Lower lobe of right lung (tissue), 2 donors: ENCODE results near the gene ERC1. TPM values are rescaled to one million over a fixed set of nuclear protein-coding genes. Genes with fewer than 3 reads are reported as not detected.

Experiments used
- ATAC-seq, 2 donors: fragments of 200-7000 bp; cut with Tn5 transposase; one replicate each; pipeline ENCODE4 v1.9.1; 2020 to 2022; ENCODE audit warnings: mild to moderate bottlenecking in 2 of 2, moderate library complexity in 2 of 2
- DNase-seq: peaks from one replicate; pipeline ENCODE4 v3.0.0-alpha.2; 2020
- H3K27ac ChIP-seq: fragments of 200-600 bp; one replicate; pipeline ENCODE4 v1.8.0; 2022
- H3K27me3 ChIP-seq: fragments of 200-600 bp; one replicate; pipeline ENCODE4 v1.8.0; 2022; ENCODE audit warnings: low read depth
- H3K36me3 ChIP-seq: fragments of 200-600 bp; one replicate; pipeline ENCODE4 v1.8.0; 2022; ENCODE audit warnings: mild to moderate bottlenecking
- H3K4me1 ChIP-seq: fragments of 200-600 bp; one replicate; pipeline ENCODE4 v1.8.0; 2022
- H3K4me3 ChIP-seq: fragments of 200-600 bp; one replicate; pipeline ENCODE4 v1.8.0; 2022; ENCODE audit warnings: mild to moderate bottlenecking
- H3K9me3 ChIP-seq: fragments of 200-600 bp; one replicate; pipeline ENCODE4 v1.8.0; 2022
- intact Hi-C: fragments of 100-400 bp; cut with DNase I; formaldehyde crosslinking; loops from one replicate; pipeline ENCODE4 v1.11.0; 2022
- total RNA-seq: library from RNA; stranded (reverse); fragmentation: NEBNext Ultra II Directional; extraction: Animal tissue kit (Norgen Biotek cat#: 25700); gene quantifications from one replicate; pipeline ENCODE4 v1.2.1, GENCODE V29; 2021
- TF ChIP-seq, protein P1 (sequence below): fragments of 200-600 bp; IDR thresholded peaks from one replicate; pipeline ENCODE4 v1.8.0; 2022; ENCODE audit warnings: antibody characterized with exemption, mild to moderate bottlenecking
- donor health status: DM: no; HTN: yes; CAD: no; lungs with severe emphysema.

Gene ERC1
- total RNA-seq, 1 donor from 2014 or later: 66.3 TPM

DNA sequence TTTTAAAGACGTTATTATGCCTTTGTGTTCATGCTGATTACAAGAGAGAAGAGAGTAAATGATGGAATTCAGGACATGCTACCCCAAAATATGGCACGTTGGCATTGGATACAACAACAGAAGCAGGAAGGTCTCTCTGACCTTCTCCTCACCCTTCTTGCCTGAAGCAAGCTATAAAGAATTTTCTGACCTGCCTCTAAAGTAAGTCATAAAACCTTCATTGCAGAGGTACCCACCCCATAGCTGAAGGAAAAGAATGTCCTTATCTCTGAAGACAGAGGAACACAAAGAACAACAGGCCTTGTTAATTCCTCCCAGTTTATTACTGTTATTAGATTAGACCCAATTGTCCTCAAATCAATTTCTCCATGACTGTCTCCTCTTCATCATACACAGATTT is 427.1 kb downstream of the ERC1 start:
- TF ChIP-seq, protein P1, sequence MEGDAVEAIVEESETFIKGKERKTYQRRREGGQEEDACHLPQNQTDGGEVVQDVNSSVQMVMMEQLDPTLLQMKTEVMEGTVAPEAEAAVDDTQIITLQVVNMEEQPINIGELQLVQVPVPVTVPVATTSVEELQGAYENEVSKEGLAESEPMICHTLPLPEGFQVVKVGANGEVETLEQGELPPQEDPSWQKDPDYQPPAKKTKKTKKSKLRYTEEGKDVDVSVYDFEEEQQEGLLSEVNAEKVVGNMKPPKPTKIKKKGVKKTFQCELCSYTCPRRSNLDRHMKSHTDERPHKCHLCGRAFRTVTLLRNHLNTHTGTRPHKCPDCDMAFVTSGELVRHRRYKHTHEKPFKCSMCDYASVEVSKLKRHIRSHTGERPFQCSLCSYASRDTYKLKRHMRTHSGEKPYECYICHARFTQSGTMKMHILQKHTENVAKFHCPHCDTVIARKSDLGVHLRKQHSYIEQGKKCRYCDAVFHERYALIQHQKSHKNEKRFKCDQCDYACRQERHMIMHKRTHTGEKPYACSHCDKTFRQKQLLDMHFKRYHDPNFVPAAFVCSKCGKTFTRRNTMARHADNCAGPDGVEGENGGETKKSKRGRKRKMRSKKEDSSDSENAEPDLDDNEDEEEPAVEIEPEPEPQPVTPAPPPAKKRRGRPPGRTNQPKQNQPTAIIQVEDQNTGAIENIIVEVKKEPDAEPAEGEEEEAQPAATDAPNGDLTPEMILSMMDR: no peak
- intact Hi-C loops: no loop called here
- no peak for ATAC-seq
- Histone ChIP-seq H3K4me3 (no peak overlapping the region), H3K4me1 (no peaks in the 10 kb centered on the region), H3K36me3 (no peaks in the 10 kb centered on the region), H3K27ac (no peak overlapping the region), H3K9me3 (peaks cover 10% of the 10 kb centered on the region), H3K27me3 (no peaks in the 10 kb centered on the region)
- DNase-seq: no peak

DNA sequence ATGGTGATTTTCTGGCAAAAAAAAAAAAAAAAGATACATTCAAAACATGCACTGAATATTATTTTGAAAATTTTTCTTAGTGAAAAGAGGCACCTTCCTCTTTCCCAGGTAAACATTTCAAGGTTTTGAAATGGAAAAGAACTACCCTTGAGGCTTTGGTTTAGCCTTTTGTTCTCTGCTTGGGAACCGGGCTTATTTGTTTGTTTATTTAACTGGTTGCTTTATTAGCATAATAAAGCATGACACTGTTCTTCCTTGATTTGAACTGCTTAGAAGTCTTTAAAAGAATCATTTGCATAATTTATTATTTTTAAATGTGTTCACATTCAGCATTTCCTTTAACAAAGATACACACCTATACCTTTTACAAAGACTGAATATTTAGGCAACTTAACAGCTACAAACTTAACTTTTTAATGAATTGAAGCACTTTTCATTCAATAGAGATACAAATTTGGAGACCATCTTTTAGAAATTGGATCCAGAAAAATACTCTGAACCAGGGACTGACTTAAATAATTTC is 428.9 kb downstream of the ERC1 start:
- no peak overlapping the region for H3K4me3 ChIP-seq
- no peak overlapping the region for H3K27ac ChIP-seq
- peaks cover 2% of the 10 kb centered on the region for H3K4me1 ChIP-seq
- ATAC-seq: no peak
- no peaks in the 10 kb centered on the region for H3K27me3 ChIP-seq
- no peaks in the 10 kb centered on the region for H3K36me3 ChIP-seq
- intact Hi-C loops: no loop called here
- DNase-seq: no peak
- H3K9me3 ChIP-seq: peaks cover 10% of the 10 kb centered on the region
- TF ChIP-seq, protein P1: no peak

DNA sequence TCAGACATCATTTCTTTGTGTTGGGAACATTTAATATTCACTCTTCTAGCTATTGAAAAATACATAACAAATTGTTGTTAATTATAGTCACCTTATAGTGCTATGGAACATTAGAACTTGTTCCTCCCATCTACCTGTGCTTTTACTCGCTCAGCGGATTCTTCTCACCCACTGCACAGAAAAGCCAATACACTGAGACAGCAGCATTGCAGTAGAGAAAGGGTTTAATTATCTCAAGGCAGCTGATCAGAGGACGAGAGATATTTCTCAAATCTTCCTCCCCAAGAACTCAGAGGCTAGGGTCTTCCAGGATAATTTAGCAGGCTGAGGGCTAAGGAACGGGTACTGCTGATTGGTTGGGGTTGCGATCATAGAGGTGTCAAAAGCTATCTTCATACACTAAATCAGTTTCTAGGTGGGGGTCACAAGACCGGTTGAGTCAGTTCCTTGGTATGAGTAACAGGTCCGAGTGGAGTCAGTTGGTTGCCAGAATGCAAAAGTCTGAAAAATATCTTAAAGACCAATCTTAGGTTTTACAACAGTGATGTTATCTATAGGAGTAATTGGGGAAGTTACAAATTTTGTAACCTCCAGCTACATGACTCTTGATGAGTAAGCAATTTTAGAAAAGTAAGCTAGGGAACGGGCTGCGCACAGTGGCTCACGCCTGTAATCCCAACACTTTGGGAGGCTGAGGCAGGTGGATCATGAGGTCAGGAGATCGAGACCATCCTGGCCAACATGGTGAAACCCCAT is 430.2 kb downstream of the ERC1 start:
- no peak overlapping the region for H3K27ac ChIP-seq

DNA sequence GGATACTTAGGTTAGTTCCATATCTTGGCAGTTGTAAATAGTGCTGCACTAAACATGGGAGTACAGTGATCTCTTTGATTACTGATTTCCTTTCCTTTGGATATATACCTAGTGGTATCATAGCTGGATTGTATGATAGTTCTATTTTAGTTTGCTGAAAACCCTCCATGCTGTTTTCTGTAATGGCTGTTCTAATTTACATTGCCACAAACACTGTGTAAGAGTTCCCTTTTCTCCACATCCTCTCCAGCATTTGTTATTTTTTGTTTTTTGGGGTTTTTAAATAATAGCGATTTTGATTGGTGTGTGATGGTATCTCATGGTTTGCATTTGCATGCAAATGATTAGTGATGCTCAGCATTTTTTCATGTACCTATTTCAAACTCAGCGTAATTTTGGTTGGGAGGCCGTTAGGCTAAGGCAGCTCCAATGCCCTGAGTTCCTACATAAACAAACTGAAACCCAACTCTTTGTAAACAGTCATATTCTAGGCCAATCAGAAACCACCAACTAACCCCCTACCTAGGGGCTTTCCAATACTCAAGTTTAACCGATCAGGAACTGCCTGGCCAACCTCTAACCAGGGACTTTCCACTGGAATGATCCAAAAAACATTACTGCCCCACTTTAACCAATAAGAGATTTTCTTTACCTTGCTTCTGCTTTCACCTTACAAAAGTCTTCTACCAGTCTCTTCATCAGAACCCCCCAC is 431.7 kb downstream of the ERC1 start:
- H3K36me3 ChIP-seq: no peaks in the 10 kb centered on the region
- H3K4me3 ChIP-seq: no peak overlapping the region
- DNase-seq: no peak
- intact Hi-C loops: no loop called here
- no peaks in the 10 kb centered on the region for H3K27me3 ChIP-seq
- TF ChIP-seq, protein P1: no peak
- H3K4me1 ChIP-seq: peaks cover 5% of the 10 kb centered on the region
- H3K27ac ChIP-seq: no peak overlapping the region
- no peak for ATAC-seq
- H3K9me3 ChIP-seq: peaks cover 10% of the 10 kb centered on the region

More for the DNA sequence above, 430.2 kb downstream of the ERC1 start:
- DNase-seq (no peak), ATAC-seq (no peak)
- Histone ChIP-seq H3K36me3 (no peaks in the 10 kb centered on the region), H3K4me3 (no peak overlapping the region), H3K9me3 (peaks cover 10% of the 10 kb centered on the region), H3K4me1 (peaks cover 5% of the 10 kb centered on the region), H3K27me3 (no peaks in the 10 kb centered on the region)
- TF ChIP-seq, protein P1: no peak
- intact Hi-C loops: no loop called here

DNA sequence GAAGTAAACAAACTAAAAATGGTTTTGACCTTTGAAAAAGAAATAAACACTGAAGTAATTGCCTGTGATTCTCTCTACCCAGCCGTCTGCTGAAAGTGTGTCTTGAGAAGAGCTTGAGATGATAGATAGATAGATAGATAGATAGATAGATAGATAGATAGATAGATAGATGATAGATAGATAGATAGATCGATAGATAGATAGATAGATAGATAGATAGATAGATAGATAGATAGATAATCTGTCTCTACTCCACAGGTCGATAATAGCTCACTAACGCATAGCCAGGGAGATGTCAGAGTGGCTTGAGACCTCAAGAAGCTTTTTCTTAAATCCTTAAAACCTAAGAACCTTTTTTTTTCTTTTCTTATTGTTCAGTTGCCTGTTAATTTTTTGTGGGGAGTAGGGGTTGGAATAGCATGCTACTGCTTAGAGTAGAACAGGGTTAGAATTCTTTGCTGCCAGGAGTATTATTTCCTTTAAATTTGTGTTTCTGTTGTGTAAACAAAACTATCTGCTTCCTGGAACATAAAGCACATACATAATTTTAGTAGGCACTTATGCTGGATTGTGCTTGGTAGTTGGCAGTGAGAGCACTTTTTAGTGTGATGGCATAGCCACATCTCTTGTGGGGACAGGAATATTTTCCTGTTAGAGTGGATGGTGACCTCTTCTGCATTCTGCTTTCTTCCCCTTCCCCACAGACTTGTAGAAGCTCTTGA is 433.8 kb downstream of the ERC1 start:
- no peak for DNase-seq
- TF ChIP-seq, protein P1: no peak
- Histone ChIP-seq H3K4me1 (peaks cover 5% of the 10 kb centered on the region), H3K36me3 (no peaks in the 10 kb centered on the region), H3K27me3 (no peaks in the 10 kb centered on the region), H3K27ac (no peak overlapping the region), H3K4me3 (no peak overlapping the region), H3K9me3 (peaks cover 10% of the 10 kb centered on the region)
- intact Hi-C loops: no loop called here
- ATAC-seq: no peak
